ENCODE results near the gene MYCN. TPM values are rescaled to one million over a fixed set of nuclear protein-coding genes. Genes with fewer than 3 reads are reported as not detected.

MYCN gene
- total and polyA plus RNA-seq, 4 donors, result 0.16 to 1.3 TPM; not detected in 2

- WGBS, result 93% methylated on average over 3 of the region's 3 CpGs
- TF ChIP-seq HNF4G (IDR thresholded peaks at IDR 0.05) (no peak), TAF1 (conservative IDR thresholded peaks at IDR 0.05) (no peak), YY1 (IDR thresholded peaks at IDR 0.05) (no peak), EGR1 (IDR thresholded peaks at IDR 0.05; ENCODE audit: low read depth in 2 of 2) (no peak), FOXA1 (IDR thresholded peaks at IDR 0.05) (no peak), JUND (IDR thresholded peaks at IDR 0.05) (no peak), ZBTB33 (IDR thresholded peaks at IDR 0.05) (no peak), NR2F2 (IDR thresholded peaks at IDR 0.05) (no peak), MAX (IDR thresholded peaks at IDR 0.05) (no peak), HNF4A (conservative IDR thresholded peaks at IDR 0.05) (no peak), CTCF (IDR thresholded peaks at IDR 0.05; ENCODE audit: low read depth, low read length, missing input control) (no peak), RAD21 (IDR thresholded peaks at IDR 0.05) (no peak), RXRA (IDR thresholded peaks at IDR 0.05) (no peak)
- DNase-seq (ENCODE audit: low spot score), result no peak
- H3K9ac ChIP-seq (ENCODE audit: low read depth in 1 of 2, low read length in 2 of 2), result no peak overlapping the region
- peaks cover 3 to 13% (median 5%) of the 10 kb centered on the region in 4 donors for H3K4me1 ChIP-seq (ENCODE audit: control insufficient read depth in 4 of 4, insufficient read depth in 4 of 4, low read length in 3 of 4)
- no peaks in the 10 kb centered on the region for H3K27me3 ChIP-seq (ENCODE audit: control insufficient read depth in 4 of 4, insufficient read depth in 4 of 4, low read length in 3 of 4)
- H3K9me3 ChIP-seq (ENCODE audit: control insufficient read depth in 4 of 4, low read length in 3 of 4), result no peaks in the 10 kb centered on the region
- H3K36me3 ChIP-seq (ENCODE audit: control insufficient read depth in 4 of 4, insufficient read depth in 3 of 4, low read depth in 1 of 4, low read length in 3 of 4), result no peaks in the 10 kb centered on the region
- no peak overlapping the region for H3K27ac ChIP-seq (ENCODE audit: low read depth in 1 of 2, low read length in 2 of 2)
- H3K4me3 ChIP-seq (ENCODE audit: low read depth in 1 of 3, low read length in 3 of 3), result no peak overlapping the region
Observed at GRCh38 chr2:15948704-15948957, 8.3 kb downstream of the MYCN start.

- WGBS, result 94% methylated on average over 6 of the region's 6 CpGs
- no peak overlapping the region for H3K27ac ChIP-seq (ENCODE audit: low read depth in 1 of 2, low read length in 2 of 2)
- no peaks in the 10 kb centered on the region for H3K27me3 ChIP-seq (ENCODE audit: control insufficient read depth in 4 of 4, insufficient read depth in 4 of 4, low read length in 3 of 4)
- no peak overlapping the region for H3K9ac ChIP-seq (ENCODE audit: low read depth in 1 of 2, low read length in 2 of 2)
- DNase-seq (ENCODE audit: low spot score), result no peak
- no peaks in the 10 kb centered on the region for H3K36me3 ChIP-seq (ENCODE audit: control insufficient read depth in 4 of 4, insufficient read depth in 3 of 4, low read depth in 1 of 4, low read length in 3 of 4)
- peaks cover 2 to 9% (median 5%) of the 10 kb centered on the region in 4 donors for H3K4me1 ChIP-seq (ENCODE audit: control insufficient read depth in 4 of 4, insufficient read depth in 4 of 4, low read length in 3 of 4)
- H3K9me3 ChIP-seq (ENCODE audit: control insufficient read depth in 4 of 4, low read length in 3 of 4), result no peaks in the 10 kb centered on the region
- no peak overlapping the region for H3K4me3 ChIP-seq (ENCODE audit: low read depth in 1 of 3, low read length in 3 of 3)
- TF ChIP-seq HNF4A (conservative IDR thresholded peaks at IDR 0.05), result no peak
Observed at GRCh38 chr2:15949126-15949525, 8.8 kb downstream of the MYCN start.

- peaks cover 2 to 9% (median 5%) of the 10 kb centered on the region in 4 donors for H3K4me1 ChIP-seq (ENCODE audit: control insufficient read depth in 4 of 4, insufficient read depth in 4 of 4, low read length in 3 of 4)
- no peak for DNase-seq (ENCODE audit: low spot score)
- no peak overlapping the region for H3K4me3 ChIP-seq (ENCODE audit: low read depth in 1 of 3, low read length in 3 of 3)
- no peak for TF ChIP-seq EGR1 (IDR thresholded peaks at IDR 0.05; ENCODE audit: low read depth in 2 of 2)
- TF ChIP-seq YY1 (IDR thresholded peaks at IDR 0.05), result no peak
- TF ChIP-seq GABPA (IDR thresholded peaks at IDR 0.05 in 1 of 2, conservative IDR thresholded peaks at IDR 0.05 in 1 of 2), result no peak
- TF ChIP-seq JUND (IDR thresholded peaks at IDR 0.05), result no peak
- no peak for TF ChIP-seq FOXA1 (IDR thresholded peaks at IDR 0.05)
- no peak for TF ChIP-seq RXRA (IDR thresholded peaks at IDR 0.05)
- TF ChIP-seq RAD21 (IDR thresholded peaks at IDR 0.05), result no peak
- no peak for TF ChIP-seq TAF1 (conservative IDR thresholded peaks at IDR 0.05)
- TF ChIP-seq HNF4A (conservative IDR thresholded peaks at IDR 0.05), result no peak
- no peak for TF ChIP-seq SP1 (IDR thresholded peaks at IDR 0.05)
- 97% methylated on average over 5 of the region's 5 CpGs for WGBS
- no peaks in the 10 kb centered on the region for H3K27me3 ChIP-seq (ENCODE audit: control insufficient read depth in 4 of 4, insufficient read depth in 4 of 4, low read length in 3 of 4)
- no peak overlapping the region for H3K27ac ChIP-seq (ENCODE audit: low read depth in 1 of 2, low read length in 2 of 2)
- no peaks in the 10 kb centered on the region for H3K9me3 ChIP-seq (ENCODE audit: control insufficient read depth in 4 of 4, low read length in 3 of 4)
- no peaks in the 10 kb centered on the region for H3K36me3 ChIP-seq (ENCODE audit: control insufficient read depth in 4 of 4, insufficient read depth in 3 of 4, low read depth in 1 of 4, low read length in 3 of 4)
- no peak overlapping the region for H3K9ac ChIP-seq (ENCODE audit: low read depth in 1 of 2, low read length in 2 of 2)
Observed at GRCh38 chr2:15949551-15949950, 9.2 kb downstream of the MYCN start.
